NCI-H1105 treated with DMSO at 0.1 percent for 48 hours (cell line): ENCODE results near the gene NELL2.
"Not testable (repeated sequence)": the region's sequence is repeated elsewhere in the genome, so short reads cannot be mapped to it uniquely, and the experiment has no call there.

Experiments
- DNase-seq: peaks from one replicate; lab custom pipeline; 2025; lab: John Stamatoyannopoulos, UW

Gene NELL2

DNA sequence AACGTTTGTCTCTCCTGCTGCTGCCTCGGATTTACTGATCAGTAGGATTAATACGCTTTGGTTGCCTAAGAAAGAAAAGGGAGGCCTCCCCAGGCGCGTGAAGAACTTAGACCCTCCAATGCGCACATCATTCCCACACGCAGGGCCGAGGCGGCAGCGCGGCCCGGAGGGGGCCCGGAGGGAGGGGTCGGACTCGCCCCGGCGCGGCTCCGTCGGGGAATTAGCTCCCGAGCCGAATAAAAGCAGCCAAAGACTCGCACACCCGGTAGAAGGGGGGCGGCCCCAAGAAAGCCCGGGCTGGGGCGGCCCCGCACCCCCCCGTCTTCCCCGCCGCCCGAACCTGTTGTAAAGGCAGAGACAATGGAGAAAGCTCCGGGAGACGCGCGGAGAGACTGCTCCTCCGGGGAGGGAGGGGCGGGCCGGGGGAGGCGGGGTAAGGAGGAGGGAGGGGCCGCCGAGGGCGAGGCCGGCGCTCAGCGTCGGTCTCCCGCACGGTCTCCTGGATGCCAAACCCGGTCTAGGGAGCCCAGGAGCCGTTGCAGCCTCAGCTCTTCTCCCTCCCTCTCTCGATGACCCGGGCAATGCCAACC is at the start of gene NELL2:
Gene NELL2 (minus strand): TSS at position 362 of the 590 bp plus-strand sequence. CDS start 446 bp downstream, outside the sequence.
- DNase-seq, result peak; percentile 86

DNA sequence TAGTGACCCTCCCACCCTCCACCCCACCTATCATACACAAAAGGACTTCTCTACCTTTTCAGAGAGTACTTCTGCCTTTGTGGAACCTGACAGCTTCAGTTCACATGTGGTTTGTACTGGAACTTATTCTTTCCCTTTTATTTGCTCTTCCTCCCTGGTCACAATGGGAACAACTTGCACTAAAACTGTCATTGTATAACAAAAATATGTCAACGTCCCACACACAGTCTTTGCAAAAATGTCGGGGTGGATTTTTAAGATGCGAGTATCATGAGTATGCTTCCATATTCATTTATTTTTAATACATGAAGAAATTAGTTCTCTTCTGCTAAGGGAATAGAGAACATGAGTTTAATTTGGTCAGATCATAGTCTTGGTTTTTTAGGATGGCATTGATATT is 45.6 kb upstream of the NELL2 start:
- DNase-seq, result no peak

DNA sequence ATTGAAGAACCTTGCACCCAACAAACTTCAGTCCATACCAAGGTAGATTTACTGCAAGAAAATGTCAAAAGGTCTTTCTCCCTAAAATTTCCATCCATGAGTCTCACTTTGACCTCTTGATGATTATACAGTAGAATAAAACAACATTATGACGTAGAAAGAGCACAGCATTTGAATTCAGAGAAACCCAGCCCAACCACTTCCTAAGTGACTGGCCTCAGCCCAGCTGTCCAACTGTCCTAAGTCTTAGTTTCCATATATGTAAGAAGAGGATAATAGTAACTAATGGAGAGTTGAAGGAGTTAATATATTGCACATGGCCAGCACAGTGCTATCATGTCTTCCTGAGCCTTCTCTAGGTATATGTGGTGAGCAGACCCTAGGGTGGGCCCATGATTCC is 41.0 kb upstream of the NELL2 start:
- no peak for DNase-seq

DNA sequence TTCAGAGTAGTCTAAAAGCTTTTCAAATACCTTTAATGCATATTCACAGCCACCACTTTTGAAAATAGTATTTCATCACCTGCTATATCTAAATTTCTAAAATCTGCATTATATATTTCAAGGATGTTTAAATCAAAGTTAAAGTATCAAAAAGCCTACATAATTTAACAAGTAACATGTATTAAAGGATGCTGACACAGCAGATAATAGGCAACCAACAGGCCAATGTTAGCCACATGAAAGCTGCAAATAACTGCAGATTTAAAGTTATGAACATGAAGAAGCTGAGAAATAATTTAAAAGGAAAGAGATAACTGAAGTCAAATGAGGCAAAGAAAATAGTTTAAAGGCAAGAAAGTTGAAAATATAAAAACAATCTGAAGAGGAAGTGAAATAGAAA is 39.8 kb upstream of the NELL2 start:
- DNase-seq, result no peak

DNA sequence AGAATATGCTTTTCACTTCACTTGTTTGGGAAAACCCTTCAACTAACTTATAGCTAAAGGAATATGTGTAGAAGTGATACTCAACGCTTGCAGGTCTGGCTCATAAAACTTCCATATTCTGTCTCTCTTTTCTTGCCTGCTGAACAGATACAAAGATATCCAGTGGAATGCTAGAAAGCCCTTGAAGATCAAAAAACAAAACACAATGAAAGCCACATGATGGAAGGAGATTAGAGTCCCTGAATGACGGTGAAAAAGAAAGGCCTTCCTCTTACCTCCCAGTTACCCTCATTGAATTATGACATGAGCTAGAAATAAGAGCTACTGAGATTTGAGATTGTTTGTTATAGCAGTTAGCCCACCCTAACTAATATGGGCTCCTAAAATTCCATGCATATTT is 28.2 kb upstream of the NELL2 start:
- DNase-seq, result no peak

DNA sequence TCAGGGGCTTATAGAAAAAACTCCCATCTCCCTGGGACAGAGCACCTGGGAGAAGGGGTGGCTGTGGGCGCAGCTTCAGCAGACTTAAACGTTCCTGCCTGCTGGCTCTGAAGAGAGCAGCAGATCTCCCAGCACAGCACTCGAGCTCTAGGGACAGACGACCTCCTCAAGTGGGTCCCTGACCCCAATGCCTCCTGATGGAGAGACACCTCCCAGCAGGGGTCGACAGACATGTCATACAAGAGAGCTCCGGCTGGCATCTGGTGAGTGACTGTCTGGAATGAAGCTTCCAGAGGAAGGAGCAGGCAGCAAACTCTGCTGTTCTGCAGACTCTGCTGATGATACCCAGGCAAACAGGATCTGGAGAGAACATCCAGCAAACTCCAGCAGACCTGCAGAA is 22.0 kb upstream of the NELL2 start:
- DNase-seq, result not testable (repeated sequence)

DNA sequence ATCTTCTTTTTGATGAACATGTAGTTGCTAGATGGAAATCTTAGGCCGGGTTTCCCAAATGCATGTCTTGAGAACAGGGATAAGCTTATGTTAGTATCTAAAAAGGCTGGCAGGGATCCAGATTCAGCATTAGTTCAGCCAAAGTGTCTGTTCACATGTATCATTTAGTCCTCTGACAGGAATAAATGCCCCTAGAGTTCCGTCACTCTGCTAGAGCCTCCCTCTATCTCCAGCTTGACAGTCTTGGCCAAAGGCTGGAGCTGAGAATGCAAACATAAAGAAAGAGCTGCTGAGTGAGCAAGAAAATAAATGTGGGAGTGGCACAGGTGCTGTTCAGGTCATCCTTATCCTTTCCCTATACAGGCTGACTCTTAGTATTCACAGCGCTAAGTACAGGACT is 13.8 kb upstream of the NELL2 start:
- DNase-seq, result no peak

DNA sequence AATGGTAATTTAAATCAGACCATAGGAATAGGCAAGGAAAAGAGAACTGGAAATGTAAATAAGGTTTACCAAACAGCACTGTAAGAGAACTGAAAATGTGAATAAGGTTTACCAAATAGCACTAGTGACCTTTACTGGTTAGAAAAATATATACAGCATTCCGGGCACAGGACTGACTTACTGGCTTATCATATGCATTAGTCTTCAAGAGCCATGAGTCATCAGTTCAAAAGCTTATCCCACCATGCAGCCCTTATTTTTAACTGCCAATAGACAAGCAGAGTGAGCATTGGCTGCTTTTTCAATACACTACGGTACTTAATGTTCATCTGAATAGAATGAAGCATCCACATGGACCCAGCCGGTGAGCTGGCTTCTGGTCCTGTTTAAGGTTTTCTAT is 13.0 kb upstream of the NELL2 start:
- no peak for DNase-seq

DNA sequence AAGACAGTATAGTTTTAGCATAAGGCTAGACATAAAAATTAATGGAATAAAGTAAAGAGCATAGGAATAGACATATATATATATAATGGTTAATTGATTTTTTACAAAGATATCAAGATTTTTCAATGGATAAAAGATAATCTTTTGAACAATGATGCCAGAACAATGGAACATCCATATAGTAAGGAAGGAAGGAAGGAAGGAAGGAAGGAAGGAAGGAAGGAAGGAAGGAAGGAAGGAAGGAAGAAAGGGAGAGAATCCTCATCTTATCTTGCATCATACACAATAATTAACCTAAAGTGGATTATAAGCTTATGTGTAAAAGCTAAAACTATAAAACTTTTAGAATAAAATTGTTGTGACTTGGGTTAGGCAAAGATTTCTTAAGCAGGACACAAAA is 9.8 kb upstream of the NELL2 start:
- DNase-seq, result no peak

DNA sequence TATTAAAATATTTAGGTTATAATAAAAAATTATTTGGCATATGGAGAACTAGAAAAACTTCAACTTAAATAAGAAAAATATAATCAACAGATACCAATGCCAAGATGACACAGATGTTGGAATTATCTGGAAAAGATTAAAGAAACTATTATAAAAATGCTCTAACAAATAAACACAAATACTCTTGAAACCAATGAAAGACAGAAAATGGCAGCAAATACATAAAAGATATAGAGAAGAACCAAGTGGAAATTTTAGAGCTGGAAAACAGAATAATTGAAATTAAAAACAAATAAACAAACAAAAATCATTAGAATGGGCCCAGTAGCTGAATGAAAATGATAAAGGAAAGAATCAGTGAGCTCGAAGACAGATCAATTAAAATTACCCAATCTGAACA is 5.1 kb upstream of the NELL2 start:
- DNase-seq, result no peak

DNA sequence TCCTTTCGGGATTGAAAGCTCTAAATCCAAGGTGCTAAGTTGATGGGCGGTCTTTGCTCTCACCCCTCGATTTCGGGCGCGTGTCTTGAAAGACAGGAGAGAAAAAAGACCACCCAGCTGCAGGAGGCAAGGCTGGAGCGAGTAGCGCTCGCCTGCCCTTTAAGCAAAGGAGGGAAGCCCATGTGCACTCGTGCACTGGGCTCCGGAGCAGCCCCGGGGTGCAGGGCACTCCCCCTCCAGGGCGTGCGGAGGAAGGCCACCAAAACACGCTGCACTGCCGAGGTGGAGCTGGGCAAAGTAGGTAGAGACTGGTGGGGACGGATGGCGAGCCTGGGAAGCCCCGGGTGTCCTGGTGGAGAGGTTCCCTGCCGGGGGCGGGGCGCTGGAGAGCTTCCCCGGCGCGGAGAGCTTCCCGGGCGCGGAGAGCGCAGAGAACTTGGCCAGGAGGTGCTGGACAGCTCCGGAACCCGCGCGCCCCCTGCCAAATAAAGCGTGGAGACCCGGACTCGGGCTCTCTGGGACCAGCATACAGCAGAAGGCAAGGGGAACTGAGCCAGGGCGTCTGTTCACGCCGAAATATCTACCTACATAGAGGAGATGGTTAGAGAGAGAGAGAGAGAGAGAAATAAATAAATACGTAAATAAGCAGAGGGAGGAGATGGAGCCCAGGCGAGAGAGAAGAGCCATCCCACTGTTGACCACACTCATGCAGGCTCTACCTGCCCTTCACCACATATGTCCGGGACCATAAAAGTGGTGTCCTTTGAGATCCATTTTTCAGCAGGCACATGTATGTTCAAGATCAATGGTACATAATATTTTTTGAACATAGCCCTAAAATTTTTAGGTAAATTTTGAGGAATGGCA is 662 bp upstream of the NELL2 start:
- DNase-seq, result peak; percentile 86

DNA sequence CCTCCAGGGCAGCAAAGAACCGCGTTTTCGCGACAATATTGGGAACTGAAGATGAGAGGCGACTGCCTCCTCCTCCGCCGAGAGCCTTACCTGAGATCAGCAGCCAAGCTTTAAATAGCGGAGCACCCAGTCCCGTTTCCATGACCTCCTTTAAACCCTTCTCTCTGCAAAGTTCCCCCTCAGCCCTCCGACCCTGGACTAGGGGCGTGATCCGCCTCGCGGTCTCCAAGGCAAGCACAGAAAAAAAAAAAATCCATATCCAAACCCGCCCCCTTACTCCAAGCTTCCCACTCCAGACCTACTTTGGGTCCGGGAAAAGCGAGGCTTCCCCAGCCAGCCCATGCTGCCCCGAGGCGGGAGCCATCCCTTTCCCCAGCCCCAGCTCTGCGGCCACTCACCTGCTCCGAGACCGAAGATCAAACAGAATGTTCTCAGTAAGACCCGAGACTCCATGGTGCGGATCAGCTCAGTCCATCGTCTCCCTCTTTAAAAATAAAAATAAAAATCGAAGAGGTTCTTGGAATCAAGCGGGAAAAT is 630 bp downstream of the NELL2 start:
- DNase-seq, result peak; percentile 81

DNA sequence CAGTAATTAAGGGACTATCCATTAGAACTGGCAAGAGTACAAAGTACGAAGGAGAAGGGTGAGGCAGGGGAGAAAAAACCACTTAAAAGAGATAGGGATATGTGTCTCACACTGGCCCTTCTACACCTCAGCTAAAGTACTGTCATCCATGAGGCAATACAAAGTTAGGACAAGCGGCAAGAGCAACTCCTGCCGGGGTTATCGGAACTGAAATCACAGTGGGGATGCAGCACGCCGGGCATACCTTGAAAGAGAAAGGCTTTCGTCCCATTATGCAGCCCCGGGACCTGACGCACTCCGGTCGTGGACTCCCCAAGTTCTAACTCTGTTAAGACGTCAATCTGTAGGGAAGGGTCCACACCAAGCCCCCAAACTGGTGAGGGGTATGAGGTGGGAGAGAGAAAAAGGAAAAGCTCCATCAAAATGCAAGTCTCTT is 1.1 kb downstream of the NELL2 start:
- DNase-seq, result peak; percentile 63

DNA sequence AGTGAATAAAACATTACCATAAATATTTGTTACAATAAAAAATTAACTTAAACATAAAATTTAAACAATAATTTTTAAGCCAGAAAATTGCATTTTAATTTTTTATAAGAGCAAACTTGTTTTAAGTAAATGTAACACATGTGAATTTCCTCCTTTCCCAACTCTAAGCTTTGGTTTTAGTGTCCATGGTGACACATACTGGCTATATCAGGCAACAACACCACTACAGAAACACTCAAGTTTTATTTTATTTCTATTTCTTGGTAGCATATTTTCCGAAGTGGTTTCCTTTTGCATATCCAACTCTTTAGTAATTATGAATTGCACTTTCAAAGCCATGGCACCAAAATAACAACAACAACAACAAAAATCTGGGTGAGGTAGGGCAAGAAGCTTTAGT is 2.2 kb downstream of the NELL2 start:
- DNase-seq, result peak; percentile 58

DNA sequence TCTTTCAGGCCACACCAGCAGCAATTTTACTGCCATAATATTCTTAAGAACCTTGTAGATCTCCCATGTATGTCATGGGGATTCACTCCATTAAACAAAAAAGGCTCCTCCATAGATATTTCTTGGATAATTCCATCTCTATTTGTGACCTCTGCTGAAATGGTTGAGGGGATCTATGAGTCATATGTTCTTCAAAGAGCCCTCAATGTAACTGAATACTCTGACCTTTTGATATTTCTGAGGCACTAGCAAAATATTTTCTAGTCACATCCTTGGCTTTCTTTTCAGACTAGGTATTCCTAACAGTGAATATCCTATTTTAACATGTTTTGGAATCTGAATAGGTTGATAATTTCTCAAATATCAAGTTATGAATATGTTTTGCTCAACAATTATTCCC is 6.6 kb downstream of the NELL2 start:
- DNase-seq, result no peak

DNA sequence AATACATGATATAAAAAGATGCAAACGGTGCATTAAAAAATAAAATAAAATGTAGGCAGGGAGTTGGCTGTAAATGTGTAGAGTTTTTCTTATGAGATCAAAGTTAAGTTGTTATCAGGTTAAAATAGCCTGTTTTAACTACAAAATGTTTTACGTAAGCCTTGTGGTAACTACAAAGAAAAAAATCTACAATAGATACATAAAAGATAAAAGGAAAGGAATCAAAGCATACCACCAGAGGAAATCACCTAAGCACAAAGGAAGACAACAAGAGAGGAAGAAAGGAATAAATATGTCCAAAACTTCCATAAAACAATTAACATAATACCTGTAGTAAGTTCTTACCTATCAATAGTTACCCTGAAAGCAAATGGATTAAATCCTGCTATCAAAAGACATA is 12.2 kb downstream of the NELL2 start:
- no peak for DNase-seq

DNA sequence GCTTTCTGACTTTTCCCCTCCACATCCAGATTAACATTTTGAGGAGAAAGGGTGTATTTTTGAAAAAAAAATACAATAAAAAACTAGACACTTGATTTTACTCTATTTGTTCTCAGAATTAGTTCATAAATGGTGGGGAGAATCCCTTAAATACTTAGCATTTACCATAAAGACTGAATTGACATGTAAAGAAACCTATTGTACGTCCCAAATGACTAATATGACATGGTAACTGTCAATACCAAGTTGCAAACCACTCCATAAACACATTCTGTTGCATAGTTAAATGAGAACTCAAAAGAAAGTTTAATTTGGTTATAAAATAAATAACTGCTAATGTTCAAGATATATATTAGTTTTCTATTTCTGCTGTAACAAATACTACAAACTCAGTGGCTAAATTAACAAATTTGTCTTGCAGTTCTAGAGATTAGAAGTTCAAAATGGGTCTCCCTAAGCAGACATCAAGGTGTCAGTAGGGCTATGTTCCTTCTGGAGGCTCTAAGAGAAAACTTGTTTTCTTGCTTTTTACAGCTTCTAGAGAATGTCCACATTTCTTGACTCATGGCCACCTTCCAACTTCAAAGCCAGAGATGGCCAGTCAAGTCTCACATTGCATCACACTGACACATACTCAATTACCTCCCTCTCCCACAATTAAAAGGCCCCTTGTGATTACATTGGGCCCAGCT is 16.0 kb downstream of the NELL2 start:
- no peak for DNase-seq

DNA sequence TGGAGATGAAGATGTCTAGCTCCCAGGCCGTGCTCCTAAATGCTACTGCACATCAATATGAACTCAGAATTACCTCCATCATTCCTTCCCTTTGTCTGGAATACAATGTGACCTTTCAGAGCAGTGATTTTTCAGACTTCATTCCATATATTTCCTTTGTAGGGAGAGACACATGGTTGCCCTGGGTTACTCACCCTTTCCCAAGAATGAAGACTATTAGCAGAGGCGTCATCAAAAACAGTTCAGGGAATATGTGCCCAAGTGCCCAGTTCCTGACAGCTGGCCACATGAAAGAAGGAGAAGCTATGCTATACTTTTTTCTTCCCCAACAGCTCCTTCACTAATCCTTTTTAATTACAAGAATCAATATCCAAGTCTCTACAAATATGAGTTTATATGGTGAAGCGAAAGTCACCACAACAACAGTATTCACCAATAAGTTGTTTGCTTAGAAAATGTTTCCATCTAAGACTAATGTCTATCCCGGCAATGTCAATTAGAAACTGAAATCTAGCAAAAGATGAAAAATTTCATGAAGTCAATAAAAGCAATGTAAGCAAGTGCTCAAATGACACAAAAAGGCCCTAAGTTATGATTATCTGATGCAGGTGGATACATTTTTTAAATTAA is 17.8 kb downstream of the NELL2 start:
- DNase-seq, result no peak

DNA sequence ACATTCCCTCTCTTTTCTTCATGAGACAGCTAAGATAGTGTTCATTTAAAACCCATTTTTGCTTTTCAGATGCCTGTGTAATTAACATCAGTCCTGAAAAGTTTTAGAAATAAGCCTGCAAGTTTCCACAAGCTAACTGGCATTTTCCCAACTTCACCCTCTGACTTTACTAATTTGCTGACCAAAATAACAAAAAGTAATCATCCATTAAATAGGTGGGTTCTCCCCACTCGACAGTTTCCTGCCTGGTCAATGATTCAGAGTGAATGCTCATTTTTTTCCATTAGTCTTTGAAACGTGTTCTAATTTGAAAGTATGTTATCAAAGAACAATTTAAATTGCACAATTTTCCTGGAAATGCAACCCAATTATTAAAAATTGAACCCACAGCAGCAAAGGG is 23.6 kb downstream of the NELL2 start:
- peak; percentile 53 for DNase-seq

DNA sequence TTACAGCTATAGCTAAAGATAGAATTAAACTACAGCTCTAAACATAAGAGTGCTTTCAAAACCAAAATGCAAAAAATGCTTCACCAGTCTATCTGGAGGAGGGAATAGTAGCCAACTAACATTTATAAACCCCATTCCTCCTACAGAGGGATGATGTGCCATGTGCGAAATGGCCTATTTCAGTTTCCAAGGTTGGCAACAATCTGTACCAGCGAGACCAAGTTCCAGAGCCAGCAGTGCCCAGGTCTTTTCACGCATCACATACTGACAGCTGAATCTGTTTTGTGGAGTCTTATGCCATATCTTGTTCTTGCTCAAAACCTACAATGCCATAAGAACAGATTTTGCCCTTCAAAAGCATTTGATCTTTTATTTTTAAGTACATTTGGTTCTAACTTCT is 24.5 kb downstream of the NELL2 start:
- no peak for DNase-seq

DNA sequence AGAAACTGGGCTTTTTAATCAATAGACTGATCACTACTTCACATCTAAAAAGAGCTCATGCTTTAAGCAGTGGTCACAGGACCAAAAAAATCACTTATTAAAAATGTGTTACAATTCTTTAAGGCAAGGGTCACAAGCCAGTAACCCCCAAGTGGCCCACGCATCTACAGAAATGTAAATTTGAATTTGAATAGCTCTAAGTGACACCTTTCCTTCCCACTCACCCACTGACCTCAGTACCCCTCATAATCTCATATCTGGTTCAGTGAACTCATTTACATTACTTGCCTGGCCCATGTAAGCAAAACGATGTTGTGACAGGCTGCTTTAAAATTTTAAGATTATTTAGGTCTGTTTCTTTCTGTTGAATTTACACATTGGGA is 27.4 kb downstream of the NELL2 start:
- no peak for DNase-seq
